GM18951 (cell line): ENCODE measurements around the gene EYA2.

ENCODE experiments used
- POLR2A ChIP-seq: IDR thresholded peaks from 4 replicates; pipeline ENCODE4 v1.6.1; 2011; ENCODE audit warnings: mild to moderate bottlenecking; ENCODE audit not compliant: insufficient read length, insufficient read depth; ENCODE audit errors: extremely low read depth
- in situ Hi-C: fragments of 300-500 bp; cut with MboI; formaldehyde crosslinking; loops from one replicate; pipeline ENCODE4 v1.12.0; 2022; ENCODE audit warnings: low sequenced_read_pairs, mixed read lengths, inconsistent platforms; ENCODE audit not compliant: unreplicated experiment

EYA2 gene

GRCh38 chr20:47032933-47033578 is 138.4 kb downstream of the EYA2 start:
- in situ Hi-C loops, result no loop called here
- TF ChIP-seq POLR2A, result no peak

DNA sequence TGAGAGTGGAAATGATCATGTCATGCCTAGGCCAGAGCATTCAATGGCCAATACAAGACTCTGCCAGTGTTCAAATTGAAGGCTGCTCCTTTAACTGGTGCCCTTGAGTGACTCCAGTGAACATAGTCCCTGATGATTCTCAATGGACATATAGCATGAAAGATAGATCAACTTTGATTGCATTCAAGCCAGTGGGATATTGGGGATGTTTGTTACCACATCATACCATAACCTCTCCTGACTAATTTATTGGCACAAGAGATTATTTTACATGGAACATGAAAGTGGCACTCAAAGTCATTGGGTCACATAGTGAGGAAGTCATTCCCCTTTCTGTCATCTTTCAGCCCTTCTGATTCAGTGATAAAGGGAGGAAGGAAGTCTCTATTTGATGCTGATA is 139.0 kb downstream of the EYA2 start:
- in situ Hi-C loops, result no loop called here
- no peak for TF ChIP-seq POLR2A

GRCh38 chr20:47035026-47035590 is 140.5 kb downstream of the EYA2 start:
- TF ChIP-seq POLR2A, result no peak
- in situ Hi-C loops, result no loop called here

GRCh38 chr20:47036091-47036870 is 141.6 kb downstream of the EYA2 start:
- in situ Hi-C loops, result no loop called here
- TF ChIP-seq POLR2A, result no peak

DNA sequence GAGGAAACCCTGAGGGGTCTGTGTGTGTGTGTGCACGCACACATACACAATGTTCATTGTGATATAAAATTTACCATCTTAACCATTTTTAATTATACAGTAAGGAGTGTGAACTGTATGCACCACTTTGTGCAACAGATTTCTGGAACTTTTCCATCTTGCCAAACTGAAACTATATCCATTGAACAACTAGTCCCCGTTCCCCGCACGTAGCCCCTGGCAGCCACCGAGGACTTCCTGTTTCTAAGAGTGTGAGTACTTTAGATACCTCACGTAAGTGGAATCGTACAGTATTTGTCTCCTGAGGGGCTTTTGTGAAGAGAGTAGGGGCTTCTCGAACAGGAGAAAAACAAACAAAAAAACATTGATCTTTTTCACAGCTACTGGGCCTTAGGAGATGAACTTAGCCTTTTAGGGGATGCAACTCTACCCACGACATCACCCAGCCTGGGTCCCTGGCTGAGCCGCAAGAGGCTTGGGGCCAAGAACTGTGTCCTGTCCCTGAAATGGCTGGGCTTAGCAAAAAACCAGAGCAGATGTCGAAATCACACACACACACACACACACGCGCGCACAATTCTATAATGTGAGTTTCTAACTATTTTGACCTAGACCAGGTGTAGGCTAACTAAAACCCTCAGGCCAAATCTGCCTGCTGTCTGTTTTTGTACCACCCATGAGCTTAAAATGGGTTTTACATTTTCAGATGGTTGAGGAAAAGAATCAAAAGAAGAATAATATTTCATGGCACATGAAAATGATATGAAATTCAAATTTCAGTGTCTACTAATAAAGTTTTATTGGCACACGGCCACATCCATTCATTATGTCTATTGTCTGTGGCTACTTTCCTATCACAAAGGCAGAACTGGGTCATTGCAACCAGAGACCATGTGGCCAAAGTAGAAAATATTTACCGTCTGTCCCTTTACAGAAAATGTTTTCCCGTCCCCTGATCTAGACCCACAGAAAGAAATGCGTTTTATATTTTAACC is 144.2 kb downstream of the EYA2 start:
- no peak for TF ChIP-seq POLR2A
- in situ Hi-C loops, result no loop called here

- TF ChIP-seq POLR2A, result no peak
- in situ Hi-C loops, result no loop called here
These were observed 146.0 kb downstream of the EYA2 start for GRCh38 chr20:47040506-47041125.

GRCh38 chr20:47041396-47041899 is 146.8 kb downstream of the EYA2 start:
- in situ Hi-C loops, result no loop called here
- no peak for TF ChIP-seq POLR2A

DNA sequence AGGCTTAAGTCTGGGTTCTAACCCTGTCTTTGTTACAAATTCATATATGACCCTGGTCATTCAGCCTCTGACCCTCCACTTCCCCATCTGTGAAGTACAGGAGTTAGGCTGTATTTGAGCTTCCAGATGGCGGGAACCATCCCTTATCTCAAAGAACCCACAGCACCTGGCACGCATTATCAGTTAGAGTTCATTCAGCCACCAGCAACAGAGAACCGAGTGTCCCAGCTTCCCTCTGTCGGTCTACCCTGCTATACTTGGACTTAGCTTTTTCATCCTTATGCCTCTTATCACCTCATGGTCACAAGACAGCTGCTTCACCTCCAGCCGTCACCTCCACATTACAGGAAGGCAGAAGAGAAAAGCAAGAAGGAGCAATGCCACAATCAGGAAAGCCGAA is 147.8 kb downstream of the EYA2 start:
- no peak for TF ChIP-seq POLR2A
- in situ Hi-C loops, result no loop called here

DNA sequence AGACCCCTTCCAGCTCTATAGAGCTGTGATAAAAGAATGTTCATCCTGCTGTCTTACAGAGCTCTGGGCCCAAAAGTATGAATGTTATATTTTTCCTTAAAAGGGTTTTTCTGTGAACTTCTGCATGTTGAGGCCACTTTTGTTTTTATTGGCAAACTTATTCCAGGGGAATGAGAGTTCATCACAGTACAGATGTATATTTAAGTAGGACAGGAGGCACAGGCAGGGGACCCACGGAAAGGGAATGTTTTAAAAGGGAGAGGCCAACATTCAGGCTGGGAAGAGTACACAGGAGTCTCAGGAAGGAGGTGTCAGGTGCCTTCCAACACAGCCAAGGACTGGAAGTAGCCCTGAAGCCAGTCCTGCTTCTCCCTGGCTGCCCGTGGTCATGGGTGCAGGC is 148.4 kb downstream of the EYA2 start:
- no peak for TF ChIP-seq POLR2A
- in situ Hi-C loops, result no loop called here

- TF ChIP-seq POLR2A, result no peak
- in situ Hi-C loops, result no loop called here
These were observed 150.3 kb downstream of the EYA2 start for GRCh38 chr20:47044938-47045337.

DNA sequence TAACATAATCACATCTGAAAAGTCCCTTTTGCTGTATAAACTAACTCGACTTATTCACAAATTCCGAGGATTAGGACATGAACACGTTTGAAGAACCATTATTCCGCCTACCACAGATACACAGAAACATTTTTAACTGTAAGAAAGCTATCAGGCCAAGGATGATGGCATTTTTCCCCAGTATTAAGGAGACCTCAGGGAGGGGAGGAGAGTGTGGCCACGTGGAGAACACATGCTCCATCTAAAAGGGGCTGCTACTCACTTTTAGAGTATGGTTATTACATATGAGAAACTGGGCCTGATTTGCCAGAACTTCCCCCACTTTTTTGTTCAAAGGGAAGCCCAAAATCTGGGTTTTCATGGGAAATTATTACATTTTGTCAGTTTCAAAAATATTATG is 153.4 kb downstream of the EYA2 start:
- TF ChIP-seq POLR2A, result no peak
- in situ Hi-C loops, result no loop called here

DNA sequence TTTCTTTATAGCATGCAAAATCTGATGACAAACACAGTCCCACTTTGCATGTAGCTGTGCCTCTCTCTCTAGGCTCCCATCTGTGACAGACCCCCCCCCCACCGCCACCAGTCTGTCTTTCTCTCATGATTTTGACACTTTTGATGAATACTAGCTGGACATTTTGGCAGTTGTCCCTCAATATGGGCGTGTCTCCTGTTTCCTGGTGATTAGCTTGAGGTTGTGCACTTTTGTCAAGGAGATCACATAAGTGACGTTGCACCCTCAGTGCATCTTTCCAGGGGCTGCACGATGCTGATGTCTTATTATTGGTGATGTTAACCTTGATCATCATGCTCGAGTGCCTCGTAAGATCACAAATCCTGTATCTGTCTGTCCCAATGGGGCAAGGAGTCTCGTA is 155.1 kb downstream of the EYA2 start:
- in situ Hi-C loops, result no loop called here

More for the DNA sequence above, 155.1 kb downstream of the EYA2 start:
- TF ChIP-seq POLR2A, result no peak
